ENCODE data around the gene DNAJC30. TPM values are rescaled to one million over a fixed set of nuclear protein-coding genes. Genes with fewer than 3 reads are reported as not detected.
"Not testable (repeated sequence)": the region's sequence is repeated elsewhere in the genome, so short reads cannot be mapped to it uniquely, and the experiment has no call there.

DNAJC30 gene
- polyA plus RNA-seq, 1 donor from 2014 or later, result 1.3 TPM

GRCh38 chr7:73663033-73663432 lies 20.2 kb downstream of the DNAJC30 start:
- H3K27me3 ChIP-seq (ENCODE audit: insufficient read depth, low read depth, low read length), result no peaks in the 10 kb centered on the region
- H3K9me2 ChIP-seq (ENCODE audit: insufficient read depth, low read length), result no peaks in the 10 kb centered on the region

GRCh38 chr7:73660594-73660993 lies 22.7 kb downstream of the DNAJC30 start:
- H4K20me1 ChIP-seq (ENCODE audit: insufficient read depth); H3K4me3 ChIP-seq (ENCODE audit: low read length); H3K9me3 ChIP-seq (ENCODE audit: low read length); H3K36me3 ChIP-seq (ENCODE audit: insufficient read depth, low read length); H2AFZ ChIP-seq (ENCODE audit: low read depth, low read length); H3K4me2 ChIP-seq (ENCODE audit: low read length); H3K27me3 ChIP-seq (ENCODE audit: insufficient read depth, low read depth, low read length); H3K27ac ChIP-seq (ENCODE audit: low read length); H3K79me2 ChIP-seq (replicated peaks; ENCODE audit: insufficient read depth, low read length); H3K9ac ChIP-seq (ENCODE audit: low read length); H3K9me2 ChIP-seq (ENCODE audit: insufficient read depth, low read length); H3F3A ChIP-seq (ENCODE audit: insufficient read depth, low read length, poor library complexity, severe bottlenecking): not testable (repeated sequence)

More at GRCh38 chr7:73663033-73663432, 20.2 kb downstream of the DNAJC30 start:
- H3K4me2 ChIP-seq (ENCODE audit: low read length), result no peak overlapping the region
- no peak overlapping the region for H2AFZ ChIP-seq (ENCODE audit: low read depth, low read length)
- H4K20me1 ChIP-seq (ENCODE audit: insufficient read depth), result no peaks in the 10 kb centered on the region
- no peak overlapping the region for H3K9ac ChIP-seq (ENCODE audit: low read length)
- TF ChIP-seq POLR2AphosphoS5 (IDR thresholded peaks at IDR 0.05), result no peak
- TF ChIP-seq EZH2 (IDR thresholded peaks at IDR 0.05; ENCODE audit: borderline replicate concordance, insufficient read depth, low read length, poor library complexity, severe bottlenecking), result no peak
- no peaks in the 10 kb centered on the region for H3F3A ChIP-seq (ENCODE audit: insufficient read depth, low read length, poor library complexity, severe bottlenecking)
- H3K27ac ChIP-seq (ENCODE audit: low read length), result no peak overlapping the region
- H3K4me3 ChIP-seq (ENCODE audit: low read length), result no peak overlapping the region
- no peaks in the 10 kb centered on the region for H3K9me3 ChIP-seq (ENCODE audit: low read length)
- no peaks in the 10 kb centered on the region for H3K79me2 ChIP-seq (replicated peaks; ENCODE audit: insufficient read depth, low read length)
- H3K36me3 ChIP-seq (ENCODE audit: insufficient read depth, low read length), result no peaks in the 10 kb centered on the region

- H3K9me3 ChIP-seq (ENCODE audit: low read length), result no peaks in the 10 kb centered on the region
- no peak overlapping the region for H3K9ac ChIP-seq (ENCODE audit: low read length)
- no peaks in the 10 kb centered on the region for H3K27me3 ChIP-seq (ENCODE audit: insufficient read depth, low read depth, low read length)
- H3K9me2 ChIP-seq (ENCODE audit: insufficient read depth, low read length), result no peaks in the 10 kb centered on the region
- no peak overlapping the region for H3K4me2 ChIP-seq (ENCODE audit: low read length)
- no peak overlapping the region for H3K4me3 ChIP-seq (ENCODE audit: low read length)
- H4K20me1 ChIP-seq (ENCODE audit: insufficient read depth), result no peaks in the 10 kb centered on the region
- H3F3A ChIP-seq (ENCODE audit: insufficient read depth, low read length, poor library complexity, severe bottlenecking), result no peaks in the 10 kb centered on the region
- H3K27ac ChIP-seq (ENCODE audit: low read length), result no peak overlapping the region
- TF ChIP-seq SMC3 (conservative IDR thresholded peaks at IDR 0.05; ENCODE audit: poor library complexity) (no peak), RAD21 (conservative IDR thresholded peaks at IDR 0.05) (no peak), TAF1 (IDR thresholded peaks at IDR 0.05; ENCODE audit: low read depth) (no peak), EZH2 (IDR thresholded peaks at IDR 0.05; ENCODE audit: borderline replicate concordance, insufficient read depth, low read length, poor library complexity, severe bottlenecking) (no peak), EP300 (conservative IDR thresholded peaks at IDR 0.05; ENCODE audit: poor library complexity, severe bottlenecking) (no peak), POLR2AphosphoS5 (IDR thresholded peaks at IDR 0.05) (no peak), REST (IDR thresholded peaks at IDR 0.05; ENCODE audit: borderline replicate concordance) (no peak), CTCF (IDR thresholded peaks at IDR 0.05; ENCODE audit: poor library complexity, severe bottlenecking) (no peak), MXI1 (conservative IDR thresholded peaks at IDR 0.05; ENCODE audit: poor library complexity, severe bottlenecking) (no peak)
- H3K79me2 ChIP-seq (replicated peaks; ENCODE audit: insufficient read depth, low read length), result no peaks in the 10 kb centered on the region
- H3K36me3 ChIP-seq (ENCODE audit: insufficient read depth, low read length), result no peaks in the 10 kb centered on the region
- no peak overlapping the region for H2AFZ ChIP-seq (ENCODE audit: low read depth, low read length)
Observed at GRCh38 chr7:73659983-73660382, 23.3 kb downstream of the DNAJC30 start.

- H3K27me3 ChIP-seq (ENCODE audit: insufficient read depth, low read depth, low read length); H3K9ac ChIP-seq (ENCODE audit: low read length); H3K9me3 ChIP-seq (ENCODE audit: low read length); H4K20me1 ChIP-seq (ENCODE audit: insufficient read depth); H3F3A ChIP-seq (ENCODE audit: insufficient read depth, low read length, poor library complexity, severe bottlenecking); H3K4me3 ChIP-seq (ENCODE audit: low read length); H2AFZ ChIP-seq (ENCODE audit: low read depth, low read length); H3K36me3 ChIP-seq (ENCODE audit: insufficient read depth, low read length); H3K4me2 ChIP-seq (ENCODE audit: low read length); H3K27ac ChIP-seq (ENCODE audit: low read length); H3K79me2 ChIP-seq (replicated peaks; ENCODE audit: insufficient read depth, low read length); H3K9me2 ChIP-seq (ENCODE audit: insufficient read depth, low read length): not testable (repeated sequence)
Observed at GRCh38 chr7:73655309-73655708, 27.9 kb downstream of the DNAJC30 start.
